OCI-LY3 (cell line): ENCODE results near the gene S100A16.

Source experiments
- EZH2phosphoT487 ChIP-seq: fragments of 200-600 bp; shearing (Covaris generic); IDR thresholded peaks from 2 replicates; pipeline ENCODE4 v1.6.1; 2018; ENCODE audit warnings: antibody characterized with exemption, mixed run types, low read depth
- TF ChIP-seq, protein P1 (sequence below): fragments of 200-600, 300-600 bp; sonication (generic); IDR thresholded peaks from 2 replicates; pipeline ENCODE4 v1.5.1; 2014; ENCODE audit warnings: antibody characterized with exemption, low read length, low read depth

DNA sequence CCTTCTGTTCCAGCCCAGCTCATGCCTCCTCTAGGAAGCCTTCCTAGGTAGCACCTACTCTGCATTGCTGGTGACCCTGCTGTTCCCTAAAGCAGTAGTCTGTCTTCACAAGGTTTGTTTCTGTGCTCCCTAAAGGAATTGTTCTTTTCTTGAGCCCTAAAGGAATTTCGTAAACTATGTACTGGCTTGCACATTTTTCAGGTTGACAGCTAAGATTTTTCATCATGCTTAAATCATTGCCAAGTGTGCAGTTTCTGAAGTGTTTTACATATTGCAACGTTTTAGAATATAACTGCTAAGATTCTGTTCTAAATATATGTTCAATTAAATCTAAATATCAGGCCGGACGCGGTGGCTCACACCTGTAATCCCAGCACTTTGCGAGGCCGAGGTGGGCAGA is 13.1 kb downstream of the S100A16 start:
- TF ChIP-seq, protein P1, sequence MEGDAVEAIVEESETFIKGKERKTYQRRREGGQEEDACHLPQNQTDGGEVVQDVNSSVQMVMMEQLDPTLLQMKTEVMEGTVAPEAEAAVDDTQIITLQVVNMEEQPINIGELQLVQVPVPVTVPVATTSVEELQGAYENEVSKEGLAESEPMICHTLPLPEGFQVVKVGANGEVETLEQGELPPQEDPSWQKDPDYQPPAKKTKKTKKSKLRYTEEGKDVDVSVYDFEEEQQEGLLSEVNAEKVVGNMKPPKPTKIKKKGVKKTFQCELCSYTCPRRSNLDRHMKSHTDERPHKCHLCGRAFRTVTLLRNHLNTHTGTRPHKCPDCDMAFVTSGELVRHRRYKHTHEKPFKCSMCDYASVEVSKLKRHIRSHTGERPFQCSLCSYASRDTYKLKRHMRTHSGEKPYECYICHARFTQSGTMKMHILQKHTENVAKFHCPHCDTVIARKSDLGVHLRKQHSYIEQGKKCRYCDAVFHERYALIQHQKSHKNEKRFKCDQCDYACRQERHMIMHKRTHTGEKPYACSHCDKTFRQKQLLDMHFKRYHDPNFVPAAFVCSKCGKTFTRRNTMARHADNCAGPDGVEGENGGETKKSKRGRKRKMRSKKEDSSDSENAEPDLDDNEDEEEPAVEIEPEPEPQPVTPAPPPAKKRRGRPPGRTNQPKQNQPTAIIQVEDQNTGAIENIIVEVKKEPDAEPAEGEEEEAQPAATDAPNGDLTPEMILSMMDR, result no peak
- TF ChIP-seq EZH2phosphoT487, result no peak
